HG03460 (cell line): ENCODE results near the gene GRPEL1.

Source experiments
- ATAC-seq: cut with Tn5 transposase; IDR thresholded peaks from one replicate; pipeline ENCODE4 v1.9.1; 2021; ENCODE audit not compliant: unreplicated experiment

Gene GRPEL1

GRCh38 chr4:7025040-7025602, 42.7 kb downstream of the GRPEL1 start:
- ATAC-seq, result no peak

DNA sequence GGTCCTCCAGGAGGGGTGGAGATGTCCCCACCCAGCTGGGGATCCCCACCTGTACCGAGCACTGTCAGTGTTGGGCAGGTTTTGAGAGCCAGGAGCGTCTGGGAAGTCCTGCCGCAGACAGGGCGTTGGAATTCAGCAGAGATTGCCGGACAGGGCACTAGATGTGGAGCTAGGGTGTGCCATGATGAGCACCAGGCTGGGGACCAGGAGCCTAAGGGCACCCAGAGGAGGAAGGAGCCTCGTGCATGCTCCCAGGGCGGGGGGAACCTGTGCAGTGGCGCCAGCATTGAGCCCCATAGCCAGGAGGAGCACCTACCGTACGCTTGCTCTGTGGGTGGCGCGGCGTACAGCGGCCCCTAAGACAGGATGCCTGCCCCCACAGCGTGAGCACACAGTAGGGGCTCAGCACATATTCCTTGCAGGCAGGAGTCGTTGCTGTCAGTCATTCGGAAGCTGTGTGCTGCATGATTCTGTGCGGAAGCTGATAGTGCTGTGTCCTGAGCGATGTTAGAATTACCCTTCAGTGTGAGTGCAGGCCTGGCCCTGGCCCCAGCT, 43.5 kb downstream of the GRPEL1 start:
- ATAC-seq, result no peak

DNA sequence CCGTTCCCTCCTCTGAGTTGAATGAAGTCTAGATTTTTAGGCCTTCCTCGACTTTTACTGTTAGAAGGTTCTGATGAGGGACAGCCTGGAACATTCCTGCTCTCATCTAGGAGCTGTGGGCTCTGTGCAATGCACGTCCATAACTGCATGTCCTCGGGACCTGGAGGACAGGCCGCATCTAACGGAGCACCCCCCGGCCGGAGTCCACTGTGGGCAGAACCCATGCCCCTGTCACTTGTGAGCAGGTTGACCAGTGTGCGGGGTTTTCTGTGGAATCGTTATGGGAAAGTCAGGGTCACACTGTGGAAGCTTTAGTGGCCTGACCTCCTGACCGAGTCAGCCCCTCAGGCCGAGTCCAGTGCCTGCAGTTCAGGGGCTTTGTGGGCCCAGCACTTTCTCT, 44.0 kb downstream of the GRPEL1 start:
- no peak for ATAC-seq

DNA sequence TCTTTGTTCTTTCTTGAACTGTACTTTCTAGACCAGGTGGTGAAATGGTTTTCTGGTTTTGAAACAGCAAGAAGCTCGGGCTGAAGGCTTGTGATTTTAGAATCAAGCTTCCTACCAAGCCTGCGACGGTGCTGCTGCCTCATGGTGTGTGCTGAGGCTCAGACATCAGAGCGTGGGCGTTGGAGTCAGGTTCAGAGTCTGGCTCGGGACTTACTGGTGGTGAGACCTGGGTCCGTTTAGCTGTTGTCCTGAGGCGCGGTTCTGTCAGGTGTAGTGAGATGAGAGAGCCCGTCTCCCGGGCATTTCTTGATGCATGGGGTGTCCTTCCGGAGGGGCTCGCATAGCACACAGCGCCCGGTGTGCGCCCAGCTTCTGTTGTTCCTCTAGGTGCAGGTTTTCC, 44.4 kb downstream of the GRPEL1 start:
- ATAC-seq, result no peak

GRCh38 chr4:7021930-7022664, 45.8 kb downstream of the GRPEL1 start:
- ATAC-seq, result no peak

- no peak for ATAC-seq
These were observed 46.5 kb downstream of the GRPEL1 start for GRCh38 chr4:7021355-7021754.

DNA sequence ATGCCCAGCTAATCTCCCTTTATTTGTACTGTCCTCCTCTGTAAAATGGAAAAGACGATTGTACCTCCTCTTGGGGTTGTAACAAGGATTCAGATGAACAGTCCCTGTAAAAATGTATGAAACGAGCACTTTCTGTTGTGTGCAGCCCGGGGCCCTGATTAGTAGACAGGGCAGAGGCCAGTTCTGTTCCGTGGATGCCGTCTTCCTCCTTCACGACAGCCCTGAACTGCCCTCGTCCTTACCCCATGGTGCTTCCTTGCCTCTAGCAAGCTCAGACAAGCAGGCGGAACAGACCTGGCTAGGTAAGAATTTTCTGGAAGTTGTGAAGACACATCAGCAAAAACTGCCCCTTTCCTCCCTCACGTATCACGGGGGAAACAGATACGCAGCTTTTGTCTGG, 47.0 kb downstream of the GRPEL1 start:
- no peak for ATAC-seq

- no peak for ATAC-seq
These were observed 47.6 kb downstream of the GRPEL1 start for GRCh38 chr4:7020290-7020689.

DNA sequence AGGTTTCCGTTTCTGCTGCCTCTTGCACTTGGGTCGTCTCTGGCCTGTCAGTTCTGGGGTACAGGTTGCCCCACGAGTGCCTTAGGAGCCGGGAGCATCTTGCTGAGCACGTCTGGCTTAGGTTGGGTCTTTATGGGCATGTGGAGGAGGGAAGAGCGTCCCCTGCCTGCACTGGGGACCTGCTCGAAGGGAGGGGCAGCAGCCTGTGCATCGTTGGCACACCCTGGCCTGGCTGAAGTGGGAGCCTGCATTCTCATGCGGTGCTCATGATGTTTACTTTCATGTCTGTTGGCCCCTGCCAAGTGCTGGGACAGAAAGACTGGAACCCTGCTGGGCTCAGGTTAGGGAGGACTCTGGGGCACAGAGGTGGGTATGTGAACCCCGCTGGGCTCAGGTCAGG, 48.5 kb downstream of the GRPEL1 start:
- ATAC-seq, result no peak

GRCh38 chr4:7018281-7018680, 49.6 kb downstream of the GRPEL1 start:
- ATAC-seq, result no peak

DNA sequence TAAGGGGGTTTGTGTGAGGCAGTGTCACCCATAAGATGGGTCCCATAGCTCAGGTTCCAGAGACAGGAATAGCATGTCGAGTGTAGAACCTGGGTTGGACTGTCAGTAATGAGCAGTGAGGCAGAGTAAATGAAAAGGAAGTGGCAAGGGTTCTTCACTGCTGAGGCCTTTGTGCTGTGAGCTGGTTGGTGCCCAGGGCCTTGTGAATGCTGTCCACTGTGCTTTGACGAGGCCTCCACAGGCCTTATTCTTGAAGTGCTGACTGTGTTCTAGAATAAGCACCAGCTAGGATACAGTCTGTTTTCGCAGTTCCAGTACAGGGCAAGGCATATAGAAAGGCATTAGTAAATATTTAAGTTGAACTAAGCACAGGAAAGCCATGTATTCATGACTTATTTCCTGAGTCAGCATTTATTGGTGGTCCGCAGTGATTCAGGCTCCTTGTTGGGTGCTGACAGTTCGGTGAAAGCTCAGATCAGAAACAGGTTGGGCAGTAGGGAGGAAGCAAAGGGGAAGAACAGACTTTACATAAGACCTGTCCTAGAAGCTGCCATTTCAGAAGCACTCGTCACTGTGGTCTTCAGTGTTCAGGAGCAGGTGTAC, 50.3 kb downstream of the GRPEL1 start:
- ATAC-seq, result no peak

DNA sequence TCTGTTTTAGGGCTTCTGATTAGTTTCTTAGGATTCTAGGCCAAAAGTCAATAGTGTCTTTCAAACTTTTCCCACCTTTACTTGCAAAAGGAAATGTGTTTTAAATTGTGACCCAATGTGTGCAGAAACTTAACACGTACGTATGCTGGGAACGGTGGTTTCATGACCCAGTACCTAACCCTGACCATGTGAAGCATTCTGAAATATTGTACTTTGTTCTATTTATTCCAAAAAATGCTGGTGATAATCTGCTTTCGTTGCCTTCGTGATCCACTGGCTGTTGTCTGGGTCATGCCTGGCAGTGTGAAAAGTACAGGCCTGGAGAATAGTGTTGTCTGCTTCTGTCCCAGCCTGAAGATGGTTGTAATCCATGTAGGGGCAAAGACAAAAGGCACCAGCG, 51.4 kb downstream of the GRPEL1 start:
- ATAC-seq, result no peak

DNA sequence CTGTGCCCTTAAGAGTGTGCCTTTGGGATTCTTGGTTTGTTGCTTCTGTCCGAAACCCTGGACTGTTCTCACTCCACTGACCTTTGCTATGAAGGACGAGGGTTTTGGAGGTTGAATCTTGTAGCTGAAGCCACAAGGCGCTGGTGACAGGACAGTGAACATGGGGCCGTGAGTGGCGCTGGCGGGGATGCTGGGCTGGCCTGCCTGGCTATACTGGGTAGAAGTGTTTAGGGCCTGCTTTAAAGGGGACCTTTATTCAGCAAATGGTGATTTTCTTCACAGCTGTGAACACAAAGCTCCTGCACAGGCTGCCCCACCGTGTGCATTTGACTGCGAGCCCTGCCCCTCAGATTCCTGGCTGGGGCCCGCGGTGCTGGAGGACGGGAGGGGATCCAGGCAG, 51.8 kb downstream of the GRPEL1 start:
- ATAC-seq, result no peak

GRCh38 chr4:7015383-7016035, 52.4 kb downstream of the GRPEL1 start:
- no peak for ATAC-seq

DNA sequence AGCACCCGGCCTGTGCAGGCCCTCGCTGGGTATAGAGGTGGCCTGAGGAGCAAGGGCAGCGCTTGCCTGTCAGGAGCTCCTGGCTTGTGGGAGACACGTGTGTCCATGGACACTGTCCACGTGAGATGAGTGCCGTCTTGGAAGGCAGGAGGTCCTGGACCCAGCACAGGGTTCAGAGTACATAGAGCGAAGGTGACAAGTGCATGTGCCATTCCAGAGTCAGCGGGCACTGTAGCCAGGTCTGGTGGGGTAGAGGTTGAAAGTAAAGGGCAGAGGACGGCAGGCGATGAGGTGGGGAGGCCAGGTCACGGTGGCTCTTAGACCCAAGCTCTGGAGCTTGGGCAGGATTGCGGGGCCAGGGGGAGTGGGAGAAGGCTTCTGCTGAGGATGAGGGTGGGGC, 53.0 kb downstream of the GRPEL1 start:
- no peak for ATAC-seq

GRCh38 chr4:7013175-7013574, 54.7 kb downstream of the GRPEL1 start:
- no peak for ATAC-seq

- ATAC-seq, result no peak
These were observed 58.3 kb downstream of the GRPEL1 start for GRCh38 chr4:7009564-7009963.
